Heart left ventricle (tissue), 13 donors: Measurements from ENCODE around the gene TNFAIP1.
A peak's percentile ranks its signal among the peaks of the same experiment; 100 is the strongest.

Experiments
- CTCF ChIP-seq, 12 donors: fragments of 200-600 bp; sonication (generic) in 4 of 12; IDR thresholded peaks; one replicate each; pipeline versions ENCODE4 v1.5.0 to v1.8.0; 2018 to 2022; ENCODE audit warnings: antibody characterized with exemption in 12 of 12, mild to moderate bottlenecking in 5 of 12
- POLR2A ChIP-seq, 2 donors: fragments of 450-650 bp; IDR thresholded peaks; one replicate each; pipeline ENCODE4 v1.6.1; 2017; ENCODE audit warnings: antibody characterized with exemption in 2 of 2, mild to moderate bottlenecking in 2 of 2, moderate library complexity in 2 of 2
- donor health status: ischemic (EF 13 %, LVEDD 7.1; RV severe dilation, severe dysfunction).
- donor health status: DM: no; HTN: yes; CAD: no.
- donor health status: DM: no; HTN: no; CAD: no.
- donor health status: ischemic (EF 25% LVEDD 6.9; RV normal size, moderate dysfunction).
- donor health status: ischemic (EF 25% LVEDD 5.7; RV mildly dilated, moderate dysfunction).
- donor health status: ischemic (EF 35%, LVEDD 5.7; RV mildly dilated, moderate dysfunction).
- donor health status: nonischemic (EF 11% LVEDD 7.7; RV severe dilation, severe dysfunction).
- donor health status: DM: yes; HTN: yes; CAD: no.
- donor health status: PGD.
- donor health status: ischemic (EF 29% LVEDD 5.4; RV normal size, mild dysfunction).
- donor health status: nonischemic (EF 23%, LVEDD 6.1; RV moderate dilation, normal function).

DNA sequence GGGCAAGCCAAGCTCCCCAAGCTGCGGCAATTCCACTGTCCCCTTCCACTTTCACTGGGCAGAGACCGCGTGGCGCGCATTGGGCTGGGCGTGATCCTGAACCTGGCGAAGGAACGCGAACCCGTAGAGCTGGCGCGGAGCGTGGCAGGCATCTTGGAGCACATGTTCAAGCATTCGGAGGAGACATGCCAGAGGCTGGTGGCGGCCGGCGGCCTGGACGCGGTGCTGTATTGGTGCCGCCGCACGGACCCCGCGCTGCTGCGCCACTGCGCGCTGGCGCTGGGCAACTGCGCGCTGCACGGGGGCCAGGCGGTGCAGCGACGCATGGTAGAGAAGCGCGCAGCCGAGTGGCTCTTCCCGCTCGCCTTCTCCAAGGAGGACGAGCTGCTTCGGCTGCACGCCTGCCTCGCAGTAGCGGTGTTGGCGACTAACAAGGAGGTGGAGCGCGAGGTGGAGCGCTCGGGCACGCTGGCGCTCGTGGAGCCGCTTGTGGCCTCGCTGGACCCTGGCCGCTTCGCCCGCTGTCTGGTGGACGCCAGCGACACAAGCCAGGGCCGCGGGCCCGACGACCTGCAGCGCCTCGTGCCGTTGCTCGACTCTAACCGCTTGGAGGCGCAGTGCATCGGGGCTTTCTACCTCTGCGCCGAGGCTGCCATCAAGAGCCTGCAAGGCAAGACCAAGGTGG, 45.7 kb downstream of the TNFAIP1 start:
- TF ChIP-seq CTCF (IDR thresholded peaks at IDR 0.05) (peak in 4 of 12 donors; percentile 7 to 25 (median 16)), POLR2A (IDR thresholded peaks at IDR 0.05) (no peak)
